HCT116 (cell line): ENCODE results near the gene DHRSX. TPM values are rescaled to one million over a fixed set of nuclear protein-coding genes. Genes with fewer than 3 reads are reported as not detected.
A peak's percentile ranks its signal among the peaks of the same experiment; 100 is the strongest.

Source experiments
- ATAC-seq: fragments of 200-7000 bp; cut with Tn5 transposase; 2 replicates; pipeline ENCODE4 v1.9.1; 2020; ENCODE audit warnings: mild to moderate bottlenecking, moderate library complexity
- BruUV-seq: library from RNA; stranded (reverse); fragments of 400-500 nt; replicated peaks from 2 replicates; lab custom pipeline; 2021; lab: Mats Ljungman, UMichigan
- CTCF ChIA-PET: fragments of 300-600 bp; sonication (Branson Sonifier 250); formaldehyde crosslinking; loops from one replicate; lab custom pipeline; 2021; ENCODE audit warnings: antibody characterized with exemption; lab: Charles Lee
- POLR2A ChIA-PET: fragments of 300-600, 350-600 bp; sonication (Branson Sonifier 250); formaldehyde crosslinking; loops from one replicate; lab custom pipeline; 2021; ENCODE audit warnings: antibody characterized with exemption; lab: Charles Lee
- RAD21 ChIA-PET, 2 experiments: fragments of 300-600 bp; sonication (Branson Sonifier 250); formaldehyde crosslinking; loops; one replicate each; lab custom pipeline; 2023; ENCODE audit warnings: low total read pairs in 2 of 2; ENCODE audit not compliant: uncharacterized antibody in 2 of 2, unreplicated experiment in 2 of 2, low non-redundant PET in 1 of 2; lab: Charles Lee
- DNase-seq: peaks from one replicate; pipeline ENCODE4 v3.0.0-alpha.2; 2010; ENCODE audit warnings: low read depth, low spot score
- H2AFZ ChIP-seq: fragments of 200-600 bp; shearing (Covaris generic), sonication (generic); 2 replicates; pipeline ENCODE4 v1.6.1; 2017; ENCODE audit warnings: low read depth, mixed run types, mixed read lengths, antibody characterized with exemption, low read length; ENCODE audit not compliant: poor library complexity, severe bottlenecking
- H3K27ac ChIP-seq: 2 replicates; pipeline ENCODE4 v1.5.1; 2012; ENCODE audit warnings: low read depth, low read length
- H3K27me3 ChIP-seq: fragments of 200-600 bp; sonication (generic); 2 replicates; pipeline ENCODE4 v1.6.1; 2016; ENCODE audit warnings: mixed run types, low read length, mixed read lengths; ENCODE audit not compliant: insufficient read depth
- H3K36me3 ChIP-seq, 2 experiments: fragments of 200-500 bp in 1 of 2; fragments of 200-600 bp in 1 of 2; sonication (Bioruptor generic) in 1 of 2; sonication (generic) in 1 of 2; 2 replicates each; pipeline versions ENCODE4 v1.5.1 to v1.6.1; 2014 to 2016; ENCODE audit warnings: low read length in 2 of 2, inconsistent platforms in 1 of 2, mixed read lengths in 1 of 2, mixed run types in 1 of 2; ENCODE audit not compliant: insufficient read depth in 2 of 2, control insufficient read depth in 1 of 2
- H3K4me1 ChIP-seq, 2 experiments: fragments of 200-600 bp in 1 of 2; sonication (generic) in 1 of 2; 2 replicates each; pipeline versions ENCODE4 v1.5.1 to v1.6.1; 2012 to 2017; ENCODE audit warnings: low read length in 2 of 2, inconsistent platforms in 1 of 2, mild to moderate bottlenecking in 1 of 2, mixed read lengths in 1 of 2, mixed run types in 1 of 2, moderate library complexity in 1 of 2; ENCODE audit not compliant: insufficient read depth in 2 of 2, control insufficient read depth in 1 of 2
- H3K4me2 ChIP-seq: fragments of 200-600 bp; sonication (generic); 2 replicates; pipeline ENCODE4 v1.6.1; 2017; ENCODE audit warnings: mixed run types, low read length, mixed read lengths
- H3K4me3 ChIP-seq, 2 experiments: fragments of 200-600 bp in 1 of 2; sonication (generic) in 1 of 2; replicated peaks in 1 of 2; 2 replicates each; pipeline ENCODE4 v1.5.1; 2011 to 2016; ENCODE audit warnings: low read length in 2 of 2, control low read depth in 1 of 2, low read depth in 1 of 2, mild to moderate bottlenecking in 1 of 2, mixed read lengths in 1 of 2, mixed run types in 1 of 2
- H3K79me2 ChIP-seq: fragments of 200-600 bp; sonication (generic); 2 replicates; pipeline ENCODE4 v1.6.1; 2017; ENCODE audit warnings: mild to moderate bottlenecking, mixed run types, low read length, moderate library complexity, mixed read lengths; ENCODE audit not compliant: insufficient read depth
- H3K9ac ChIP-seq: fragments of 200-600 bp; sonication (generic); 2 replicates; pipeline ENCODE4 v1.6.1; 2016; ENCODE audit warnings: low read length, mixed read lengths
- H3K9me2 ChIP-seq: fragments of 200-600 bp; sonication (generic), shearing (Covaris generic); 2 replicates; pipeline ENCODE4 v1.6.1; 2017; ENCODE audit warnings: mixed run types, mild to moderate bottlenecking, moderate library complexity; ENCODE audit not compliant: insufficient read depth
- H3K9me3 ChIP-seq, 2 experiments: fragments of 200-500 bp in 1 of 2; fragments of 200-600 bp in 1 of 2; sonication (Bioruptor generic) in 1 of 2; sonication (generic) in 1 of 2; 2 replicates each; pipeline ENCODE4 v1.6.1; 2014 to 2017; ENCODE audit warnings: low read length in 2 of 2, mixed read lengths in 2 of 2, inconsistent platforms in 1 of 2, low read depth in 1 of 2, mild to moderate bottlenecking in 1 of 2, mixed run types in 1 of 2, moderate library complexity in 1 of 2; ENCODE audit not compliant: control insufficient read depth in 1 of 2, insufficient read depth in 1 of 2
- H4K20me1 ChIP-seq: fragments of 200-600 bp; sonication (generic), shearing (Covaris generic); 2 replicates; pipeline ENCODE4 v1.6.1; 2017; ENCODE audit warnings: mixed run types, mild to moderate bottlenecking, moderate library complexity; ENCODE audit not compliant: insufficient read depth
- CBX3 ChIP-seq: IDR thresholded peaks from 2 replicates; pipeline ENCODE4 v1.6.1; 2012; ENCODE audit warnings: low read depth
- EGR1 ChIP-seq: IDR thresholded peaks from 2 replicates; pipeline ENCODE4 v1.6.1; 2012; ENCODE audit warnings: low read depth
- POLR2A ChIP-seq: IDR thresholded peaks from 2 replicates; pipeline ENCODE4 v1.7.0; 2011; ENCODE audit warnings: borderline replicate concordance; ENCODE audit not compliant: insufficient read depth, insufficient read length; ENCODE audit errors: extremely low read depth
- YY1 ChIP-seq: IDR thresholded peaks from 2 replicates; pipeline ENCODE4 v1.6.1; 2011; ENCODE audit warnings: low read length, low read depth, moderate library complexity, mild to moderate bottlenecking; ENCODE audit not compliant: insufficient replicate concordance; ENCODE audit errors: extremely low read depth
- ZFX ChIP-seq: fragments of 450-650 bp; IDR thresholded peaks from 2 replicates; pipeline ENCODE4 v1.6.1; 2017
- intact Hi-C: fragments of 100-400 bp; cut with micrococcal nuclease; formaldehyde crosslinking; loops from 2 replicates; pipeline ENCODE4 v1.10.0; 2022
- total RNA-seq: library from RNA; stranded (reverse); gene quantifications from one replicate; pipeline ENCODE4 v1.2.1, GENCODE V29; 2021; ENCODE audit not compliant: unreplicated experiment
- TF ChIP-seq, protein P1 (sequence below), 3 experiments: fragments of 200-600 bp in 1 of 3; sonication (generic) in 1 of 3; IDR thresholded peaks in 2 of 3; conservative IDR thresholded peaks in 1 of 3; 2 replicates each; pipeline ENCODE4 v1.5.1; 2012 to 2017; ENCODE audit warnings: low read depth in 2 of 3, low read length in 2 of 3, antibody characterized with exemption in 1 of 3, borderline replicate concordance in 1 of 3, control low read depth in 1 of 3, mild to moderate bottlenecking in 1 of 3, mixed read lengths in 1 of 3, mixed run types in 1 of 3, moderate library complexity in 1 of 3; ENCODE audit not compliant: insufficient read depth in 1 of 3
- TF ChIP-seq, protein P2 (sequence below): IDR thresholded peaks from 2 replicates; pipeline ENCODE4 v1.6.1; 2012; ENCODE audit warnings: low read depth

The DHRSX gene
- total RNA-seq, 1 experiment from 2014 or later, result 11.9 TPM

DNA sequence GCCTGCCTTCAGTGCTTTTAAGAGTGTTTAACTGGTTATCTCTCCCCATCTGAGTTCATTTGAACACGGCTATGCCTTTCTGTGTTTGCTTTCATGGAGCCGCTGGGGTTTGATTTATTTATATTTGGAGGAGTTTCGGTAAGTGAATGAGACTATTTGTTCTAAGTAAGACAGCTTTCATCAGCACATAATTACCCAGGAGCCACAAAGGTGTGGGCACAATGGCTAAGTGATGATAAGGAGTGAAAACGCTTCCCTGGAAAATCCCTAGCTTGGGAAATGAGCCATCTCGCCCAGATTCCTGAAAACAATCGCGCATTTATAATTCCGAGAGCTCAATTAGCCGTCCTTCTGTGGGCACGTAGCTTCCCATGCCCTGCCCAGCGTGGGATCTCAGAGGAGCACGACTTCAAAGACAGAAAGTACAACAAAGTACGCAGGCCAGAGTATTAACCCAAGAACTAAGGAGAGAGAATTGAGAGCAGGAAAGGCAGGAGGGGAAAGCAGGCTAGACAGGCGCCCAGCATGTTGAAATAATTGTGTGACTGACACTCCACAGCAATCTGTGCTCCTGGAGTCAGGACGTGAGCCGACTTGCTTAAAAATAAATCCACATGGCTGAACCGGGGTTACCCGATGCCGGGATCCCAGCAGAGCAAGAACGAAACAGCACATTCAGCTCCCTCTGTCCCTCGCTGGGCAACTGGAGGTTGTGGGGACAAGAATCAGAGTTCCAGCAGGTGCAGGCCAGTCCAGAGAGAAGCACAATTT, 99.0 kb downstream of the DHRSX start:
- intact Hi-C loops, result no loop called here
- H3K9me2 ChIP-seq, result no peaks in the 10 kb centered on the region
- H3K4me1 ChIP-seq, result peaks cover 50 to 75% of the 10 kb centered on the region in 2 experiments
- H3K36me3 ChIP-seq, result peaks cover 0 to under 1% of the 10 kb centered on the region in 2 experiments; a peak in 1 of 4 replicates
- H4K20me1 ChIP-seq, result no peaks in the 10 kb centered on the region
- TF ChIP-seq, protein P1, sequence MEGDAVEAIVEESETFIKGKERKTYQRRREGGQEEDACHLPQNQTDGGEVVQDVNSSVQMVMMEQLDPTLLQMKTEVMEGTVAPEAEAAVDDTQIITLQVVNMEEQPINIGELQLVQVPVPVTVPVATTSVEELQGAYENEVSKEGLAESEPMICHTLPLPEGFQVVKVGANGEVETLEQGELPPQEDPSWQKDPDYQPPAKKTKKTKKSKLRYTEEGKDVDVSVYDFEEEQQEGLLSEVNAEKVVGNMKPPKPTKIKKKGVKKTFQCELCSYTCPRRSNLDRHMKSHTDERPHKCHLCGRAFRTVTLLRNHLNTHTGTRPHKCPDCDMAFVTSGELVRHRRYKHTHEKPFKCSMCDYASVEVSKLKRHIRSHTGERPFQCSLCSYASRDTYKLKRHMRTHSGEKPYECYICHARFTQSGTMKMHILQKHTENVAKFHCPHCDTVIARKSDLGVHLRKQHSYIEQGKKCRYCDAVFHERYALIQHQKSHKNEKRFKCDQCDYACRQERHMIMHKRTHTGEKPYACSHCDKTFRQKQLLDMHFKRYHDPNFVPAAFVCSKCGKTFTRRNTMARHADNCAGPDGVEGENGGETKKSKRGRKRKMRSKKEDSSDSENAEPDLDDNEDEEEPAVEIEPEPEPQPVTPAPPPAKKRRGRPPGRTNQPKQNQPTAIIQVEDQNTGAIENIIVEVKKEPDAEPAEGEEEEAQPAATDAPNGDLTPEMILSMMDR (IDR thresholded peaks at IDR 0.05 in 2 of 3, conservative IDR thresholded peaks at IDR 0.05 in 1 of 3; ENCODE audit: borderline replicate concordance in 1 of 3, insufficient read depth in 1 of 3, low read depth in 2 of 3, low read length in 2 of 3), result no peak
- TF ChIP-seq YY1 (no peak), POLR2A (no peak), CBX3 (no peak), EGR1 (no peak), ZFX (no peak)
- TF ChIP-seq, protein P2, sequence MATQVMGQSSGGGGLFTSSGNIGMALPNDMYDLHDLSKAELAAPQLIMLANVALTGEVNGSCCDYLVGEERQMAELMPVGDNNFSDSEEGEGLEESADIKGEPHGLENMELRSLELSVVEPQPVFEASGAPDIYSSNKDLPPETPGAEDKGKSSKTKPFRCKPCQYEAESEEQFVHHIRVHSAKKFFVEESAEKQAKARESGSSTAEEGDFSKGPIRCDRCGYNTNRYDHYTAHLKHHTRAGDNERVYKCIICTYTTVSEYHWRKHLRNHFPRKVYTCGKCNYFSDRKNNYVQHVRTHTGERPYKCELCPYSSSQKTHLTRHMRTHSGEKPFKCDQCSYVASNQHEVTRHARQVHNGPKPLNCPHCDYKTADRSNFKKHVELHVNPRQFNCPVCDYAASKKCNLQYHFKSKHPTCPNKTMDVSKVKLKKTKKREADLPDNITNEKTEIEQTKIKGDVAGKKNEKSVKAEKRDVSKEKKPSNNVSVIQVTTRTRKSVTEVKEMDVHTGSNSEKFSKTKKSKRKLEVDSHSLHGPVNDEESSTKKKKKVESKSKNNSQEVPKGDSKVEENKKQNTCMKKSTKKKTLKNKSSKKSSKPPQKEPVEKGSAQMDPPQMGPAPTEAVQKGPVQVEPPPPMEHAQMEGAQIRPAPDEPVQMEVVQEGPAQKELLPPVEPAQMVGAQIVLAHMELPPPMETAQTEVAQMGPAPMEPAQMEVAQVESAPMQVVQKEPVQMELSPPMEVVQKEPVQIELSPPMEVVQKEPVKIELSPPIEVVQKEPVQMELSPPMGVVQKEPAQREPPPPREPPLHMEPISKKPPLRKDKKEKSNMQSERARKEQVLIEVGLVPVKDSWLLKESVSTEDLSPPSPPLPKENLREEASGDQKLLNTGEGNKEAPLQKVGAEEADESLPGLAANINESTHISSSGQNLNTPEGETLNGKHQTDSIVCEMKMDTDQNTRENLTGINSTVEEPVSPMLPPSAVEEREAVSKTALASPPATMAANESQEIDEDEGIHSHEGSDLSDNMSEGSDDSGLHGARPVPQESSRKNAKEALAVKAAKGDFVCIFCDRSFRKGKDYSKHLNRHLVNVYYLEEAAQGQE, result no peak
- H2AFZ ChIP-seq, result no peak overlapping the region
- H3K4me2 ChIP-seq, result peak overlapping the region; percentile 74
- peak overlapping the region; percentile 91 for H3K27ac ChIP-seq
- no peaks in the 10 kb centered on the region for H3K27me3 ChIP-seq
- no peaks in the 10 kb centered on the region for H3K79me2 ChIP-seq
- peak; percentile 81 for ATAC-seq
- peak overlapping the region; percentile 70 for H3K9ac ChIP-seq
- DNase-seq, result peak; percentile 89
- no TSS peak for BruUV-seq
- ChIA-PET POLR2A (no interaction called here), CTCF (no interaction called here), RAD21 (no interaction called here)
- peak overlapping the region; percentile 29 to 49 for H3K4me3 ChIP-seq
- no peaks in the 10 kb centered on the region for H3K9me3 ChIP-seq
